HepG2 (cell line): Measurements from ENCODE around the gene VAMP2. TPM values are rescaled to one million over a fixed set of nuclear protein-coding genes. Genes with fewer than 3 reads are reported as not detected.
A peak's percentile ranks its signal among the peaks of the same experiment; 100 is the strongest.

Experiments used
- BATF2 ChIP-seq: sonication (generic); formaldehyde crosslinking; IDR thresholded peaks from 2 replicates; pipeline ENCODE4 v1.8.0; 2022; ENCODE audit warnings: mild to moderate bottlenecking, missing genetic modification reagents, moderate library complexity
- BHLHE40 ChIP-seq: IDR thresholded peaks from 2 replicates; pipeline ENCODE4 v1.6.1; 2011; ENCODE audit warnings: low read length, improper control_type of control experiment
- CERS6 ChIP-seq: sonication (generic); formaldehyde crosslinking; IDR thresholded peaks from 2 replicates; pipeline ENCODE4 v1.5.0; 2020; ENCODE audit warnings: missing genetic modification reagents
- HMG20A ChIP-seq: IDR thresholded peaks from 2 replicates; pipeline ENCODE4 v1.6.1; 2016; ENCODE audit warnings: borderline replicate concordance
- HNRNPL ChIP-seq: fragments of 200-400 bp; formaldehyde crosslinking; IDR thresholded peaks from 2 replicates; pipeline ENCODE4 v1.6.1; 2017; ENCODE audit warnings: mild to moderate bottlenecking, low read depth, low read length
- MEIS1 ChIP-seq: sonication (generic); formaldehyde crosslinking; IDR thresholded peaks from 2 replicates; pipeline ENCODE4 v1.9.0; 2021; ENCODE audit warnings: mild to moderate bottlenecking, missing genetic modification reagents, moderate library complexity, borderline replicate concordance
- SNAPC5 ChIP-seq: sonication (generic); formaldehyde crosslinking; IDR thresholded peaks from 2 replicates; pipeline ENCODE4 v1.8.1; 2023; ENCODE audit warnings: mild to moderate bottlenecking, missing genetic modification reagents, borderline replicate concordance
- ZNF207 ChIP-seq: fragments of 450-650 bp; IDR thresholded peaks from 2 replicates; pipeline ENCODE4 v1.6.1; 2016; ENCODE audit warnings: antibody characterized with exemption, borderline replicate concordance
- ZNF235 ChIP-seq: sonication (generic); formaldehyde crosslinking; IDR thresholded peaks from 2 replicates; pipeline ENCODE4 v1.8.1; 2023; ENCODE audit warnings: mild to moderate bottlenecking, missing genetic modification reagents, borderline replicate concordance
- ZNF292 ChIP-seq: sonication (generic); formaldehyde crosslinking; IDR thresholded peaks from 2 replicates; pipeline ENCODE4 v1.8.1; 2022; ENCODE audit warnings: mild to moderate bottlenecking, low read depth, missing genetic modification reagents, borderline replicate concordance
- ZNF383 ChIP-seq: sonication (generic); formaldehyde crosslinking; IDR thresholded peaks from 2 replicates; pipeline ENCODE4 v1.4.0; 2020; ENCODE audit warnings: missing genetic modification reagents, mild to moderate bottlenecking, borderline replicate concordance
- ZNF564 ChIP-seq: sonication (generic); formaldehyde crosslinking; IDR thresholded peaks from 2 replicates; pipeline ENCODE4 v1.8.1; 2023; ENCODE audit warnings: mild to moderate bottlenecking, missing genetic modification reagents
- ZNF766 ChIP-seq: sonication (generic); formaldehyde crosslinking; IDR thresholded peaks from 2 replicates; pipeline ENCODE4 v1.5.0; 2020; ENCODE audit warnings: missing genetic modification reagents, borderline replicate concordance
- ZNF768 ChIP-seq: sonication (generic); formaldehyde crosslinking; IDR thresholded peaks from 2 replicates; pipeline ENCODE4 v1.4.0; 2020; ENCODE audit warnings: missing genetic modification reagents
- polyA plus RNA-seq, 8 experiments: library from polyadenylated mRNA; depleted of rRNA in 3 of 8; stranded (reverse) in 7 of 8; unstranded in 1 of 8; fragments of >200 nt; fragmentation: Illumina TruSeq in 4 of 8; extraction: Trizol in 4 of 8; gene quantifications; 2 replicates each; pipeline versions ENCODE4 v1.2.1 to v1.2.3, GENCODE V29; 2011 to 2016; ENCODE audit warnings: low read depth in 4 of 8, missing spikeins in 1 of 8, mixed read lengths in 1 of 8; ENCODE audit not compliant: insufficient read depth in 1 of 8
- total RNA-seq, 5 experiments: library from RNA; depleted of rRNA; stranded (reverse); fragments of >200 nt; fragmentation: Illumina TruSeq; extraction: Trizol; gene quantifications; 2 replicates each; pipeline ENCODE4 v1.2.3, GENCODE V29; 2016; ENCODE audit warnings: low read depth in 1 of 5
- TF ChIP-seq, protein P1 (sequence below): IDR thresholded peaks from 2 replicates; pipeline ENCODE4 v1.6.1; 2016; ENCODE audit warnings: missing biosample characterization, missing genetic modification reagents, low read depth
- TF ChIP-seq, protein P2 (sequence below): IDR thresholded peaks from 2 replicates; pipeline ENCODE4 v1.6.1; 2012; ENCODE audit warnings: inconsistent platforms
- TF ChIP-seq, protein P3 (sequence below): sonication (generic); formaldehyde crosslinking; conservative IDR thresholded peaks from 2 replicates; pipeline ENCODE4 v1.4.0; 2020; ENCODE audit warnings: missing genetic modification reagents

The VAMP2 gene
- total and polyA plus RNA-seq, 2 of the 13 experiments (the other 11 are each of a cell fraction or from before 2014, with no cell fraction given), result 3.9 to 17.2 TPM

DNA sequence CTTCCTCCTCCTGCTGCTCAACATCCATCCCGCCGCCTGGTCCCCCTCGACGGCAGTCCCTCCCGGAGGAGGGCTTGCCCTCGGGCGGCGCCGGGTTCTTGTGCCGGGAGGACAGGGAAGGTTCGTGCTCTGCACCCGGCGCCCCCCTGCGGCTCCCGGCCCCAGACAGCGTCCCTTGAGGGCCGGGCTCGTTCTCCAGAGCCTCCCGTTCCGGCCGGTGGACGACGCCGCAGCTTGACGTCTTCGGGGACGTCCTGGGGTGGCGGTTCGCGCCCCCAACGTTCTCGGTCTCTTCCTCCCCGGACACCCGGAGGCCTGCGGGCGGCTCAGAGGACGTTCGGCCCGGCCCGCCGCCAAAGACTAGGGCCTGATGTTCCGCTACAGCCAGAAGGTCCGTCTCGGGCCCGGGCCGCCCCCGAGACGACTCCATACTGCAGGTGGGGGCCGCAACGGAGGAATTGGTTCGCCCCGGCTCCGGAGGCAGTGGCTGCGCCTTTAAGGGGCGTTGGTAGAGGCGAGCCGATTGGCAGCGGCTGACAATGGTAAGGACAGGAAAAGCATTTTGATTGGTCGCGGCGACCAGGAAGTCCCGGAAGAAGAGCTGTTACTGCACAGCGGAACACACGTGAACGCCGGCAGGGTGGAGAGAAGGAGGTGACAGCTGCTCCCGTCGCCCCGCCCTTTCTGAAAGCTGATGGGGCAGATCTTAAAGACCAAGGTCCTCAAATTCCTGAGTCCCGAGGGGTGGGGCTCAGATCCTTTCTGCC is 27.1 kb upstream of the VAMP2 start, which contains the start of gene BORCS6 (continued):
- TF ChIP-seq ZNF207 (no peak), BATF2 (no peak), HMG20A (CRISPR knock-in tag) (no peak), BHLHE40 (peak; percentile 56; the same call in 1 of the 2 replicates), ZNF766 (CRISPR knock-in tag) (no peak; the same call in 1 of the 2 replicates), HNRNPL (no peak), CERS6 (CRISPR knock-in tag) (no peak), ZNF564 (0 out of 2 replicates have a peak, but pooled peaks have one; percentile 16), SNAPC5 (CRISPR knock-in tag) (no peak), ZNF235 (CRISPR knock-in tag) (no peak), MEIS1 (CRISPR knock-in tag) (peak; percentile 71; the same call in 1 of the 2 replicates), ZNF292 (CRISPR knock-in tag) (no peak), ZNF383 (CRISPR knock-in tag) (peak; percentile 93; the same call in 1 of the 2 replicates), ZNF768 (CRISPR knock-in tag) (no peak)
- TF ChIP-seq, protein P1, sequence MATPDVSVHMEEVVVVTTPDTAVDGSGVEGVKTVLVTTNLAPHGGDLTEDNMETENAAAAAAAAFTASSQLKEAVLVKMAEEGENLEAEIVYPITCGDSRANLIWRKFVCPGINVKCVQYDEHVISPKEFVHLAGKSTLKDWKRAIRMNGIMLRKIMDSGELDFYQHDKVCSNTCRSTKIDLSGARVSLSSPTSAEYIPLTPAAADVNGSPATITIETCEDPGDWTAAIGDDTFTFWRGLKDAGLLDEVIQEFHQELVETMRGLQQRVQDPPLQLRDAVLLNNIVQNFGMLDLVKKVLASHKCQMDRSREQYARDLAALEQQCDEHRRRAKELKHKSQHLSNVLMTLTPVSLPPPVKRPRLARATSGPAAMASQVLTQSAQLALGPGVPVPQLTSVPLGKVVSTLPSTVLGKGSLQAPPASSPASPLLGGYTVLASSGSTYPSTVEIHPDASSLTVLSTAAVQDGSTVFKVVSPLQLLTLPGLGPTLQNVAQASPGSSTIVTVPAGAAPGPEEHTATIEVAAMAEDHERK (CRISPR knock-in tag), result no peak
- TF ChIP-seq, protein P2, sequence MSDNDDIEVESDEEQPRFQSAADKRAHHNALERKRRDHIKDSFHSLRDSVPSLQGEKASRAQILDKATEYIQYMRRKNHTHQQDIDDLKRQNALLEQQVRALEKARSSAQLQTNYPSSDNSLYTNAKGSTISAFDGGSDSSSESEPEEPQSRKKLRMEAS, result peak; percentile 68
- TF ChIP-seq, protein P3, sequence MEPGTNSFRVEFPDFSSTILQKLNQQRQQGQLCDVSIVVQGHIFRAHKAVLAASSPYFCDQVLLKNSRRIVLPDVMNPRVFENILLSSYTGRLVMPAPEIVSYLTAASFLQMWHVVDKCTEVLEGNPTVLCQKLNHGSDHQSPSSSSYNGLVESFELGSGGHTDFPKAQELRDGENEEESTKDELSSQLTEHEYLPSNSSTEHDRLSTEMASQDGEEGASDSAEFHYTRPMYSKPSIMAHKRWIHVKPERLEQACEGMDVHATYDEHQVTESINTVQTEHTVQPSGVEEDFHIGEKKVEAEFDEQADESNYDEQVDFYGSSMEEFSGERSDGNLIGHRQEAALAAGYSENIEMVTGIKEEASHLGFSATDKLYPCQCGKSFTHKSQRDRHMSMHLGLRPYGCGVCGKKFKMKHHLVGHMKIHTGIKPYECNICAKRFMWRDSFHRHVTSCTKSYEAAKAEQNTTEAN, result 0 out of 2 replicates have a peak, but pooled peaks have one; percentile 27
